ENCODE measurements around the gene CALCB.
A peak's percentile ranks its signal among the peaks of the same experiment; 100 is the strongest.

The CALCB gene

GRCh38 chr11:15074206-15075161 lies 1.1 kb downstream of the CALCB start:
- DNase-seq: peak; percentile 56

GRCh38 chr11:15075162-15075526 lies 1.8 kb downstream of the CALCB start:
- no peak for DNase-seq

- no peak for DNase-seq
These were observed 17.8 kb downstream of the CALCB start for GRCh38 chr11:15091175-15091574.

GRCh38 chr11:15091625-15092024 lies 18.2 kb downstream of the CALCB start:
- DNase-seq: no peak

- no peak for DNase-seq
These were observed 20.0 kb downstream of the CALCB start for GRCh38 chr11:15093432-15093831.

- DNase-seq: no peak
These were observed 22.4 kb downstream of the CALCB start for GRCh38 chr11:15095736-15096228.

- no peak for DNase-seq
These were observed 24.0 kb downstream of the CALCB start for GRCh38 chr11:15097411-15097810.

- DNase-seq: no peak
These were observed 25.9 kb downstream of the CALCB start for GRCh38 chr11:15099267-15099666.

- peak; percentile 63 for DNase-seq
These were observed 27.8 kb downstream of the CALCB start for GRCh38 chr11:15101072-15101709.

GRCh38 chr11:15104166-15104565 lies 30.8 kb downstream of the CALCB start:
- peak; percentile 50 for DNase-seq

- DNase-seq: peak; percentile 86
These were observed 33.0 kb downstream of the CALCB start for GRCh38 chr11:15106201-15106965.

- peak; percentile 78 for DNase-seq
These were observed 34.5 kb downstream of the CALCB start for GRCh38 chr11:15107730-15108515.

- DNase-seq: no peak
These were observed 35.3 kb downstream of the CALCB start for GRCh38 chr11:15108592-15109130.

GRCh38 chr11:15109602-15110001 lies 36.2 kb downstream of the CALCB start:
- no peak for DNase-seq

GRCh38 chr11:15111215-15111614 lies 37.8 kb downstream of the CALCB start:
- DNase-seq: no peak

- no peak for DNase-seq
These were observed 38.7 kb downstream of the CALCB start for GRCh38 chr11:15112131-15112541.

GRCh38 chr11:15113381-15113780 lies 40.0 kb downstream of the CALCB start:
- DNase-seq: no peak

- DNase-seq: peak; percentile 25
These were observed 41.4 kb downstream of the CALCB start, which contains the start of gene INSC for GRCh38 chr11:15114501-15115475. Gene INSC (plus strand): TSS chr11:15114923. CDS start chr11:15149175, 34,252 bp downstream.

- DNase-seq: no peak
These were observed 42.3 kb downstream of the CALCB start for GRCh38 chr11:15115686-15116085.

- no peak for DNase-seq
These were observed 44.4 kb downstream of the CALCB start for GRCh38 chr11:15117751-15118150.

Data from fibroblast of skin of back (primary cell).